ENCODE measurements around the gene AGAP3.

AGAP3 gene

DNA sequence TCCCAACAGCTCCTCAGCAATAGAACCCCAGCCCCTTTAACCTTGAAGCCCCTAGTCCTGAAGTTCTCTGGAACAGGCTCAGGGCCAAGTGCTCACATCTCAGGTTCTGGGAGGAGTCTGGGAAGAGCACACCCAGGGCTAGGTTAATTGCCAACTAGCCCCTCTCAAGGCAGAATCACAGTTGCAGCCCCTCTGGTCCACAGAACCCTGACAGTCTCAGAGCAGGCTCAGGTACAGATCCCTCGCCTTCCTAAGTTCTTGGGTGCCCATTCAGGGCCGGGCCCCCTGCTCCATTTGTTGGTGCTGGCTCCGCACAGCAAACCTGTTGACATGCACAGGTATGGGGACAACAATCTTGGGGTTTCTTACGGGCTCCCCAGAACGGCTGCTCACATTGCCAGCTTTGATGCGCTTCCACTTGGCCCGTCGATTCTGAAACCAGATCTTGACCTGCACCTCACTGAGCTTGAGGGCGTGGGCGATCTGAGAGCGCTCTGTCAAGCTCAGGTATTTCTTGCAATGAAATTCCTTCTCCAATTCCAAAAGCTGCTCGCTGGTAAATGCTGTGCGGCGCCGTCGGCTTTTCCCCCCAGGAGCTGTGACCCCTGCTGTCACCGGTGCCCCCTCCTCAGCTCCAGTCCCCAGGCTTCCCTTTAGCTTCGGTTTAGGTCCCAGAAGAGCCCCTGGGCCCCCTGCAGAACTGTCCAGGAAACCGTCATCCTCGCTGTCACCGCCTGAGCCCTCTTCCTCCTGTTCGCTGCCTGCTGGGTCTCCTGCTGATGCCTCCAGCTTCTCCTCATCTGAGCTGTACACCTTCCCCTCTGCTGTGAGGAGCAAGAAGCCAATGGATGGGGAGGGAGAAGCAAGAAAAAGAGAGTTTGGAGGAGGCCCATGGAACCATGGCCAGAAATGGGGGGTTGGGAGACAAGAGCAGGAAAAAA lies 62.3 kb downstream of the AGAP3 start:
- in situ Hi-C loops (cut with HindIII; ENCODE audit: low sequenced_read_pairs) = loop anchor here (10.0 to 25.0 kb wide), 2 partner anchors 76 to 164 kb away; partner anchors contain the start of gene ABCF2

DNA sequence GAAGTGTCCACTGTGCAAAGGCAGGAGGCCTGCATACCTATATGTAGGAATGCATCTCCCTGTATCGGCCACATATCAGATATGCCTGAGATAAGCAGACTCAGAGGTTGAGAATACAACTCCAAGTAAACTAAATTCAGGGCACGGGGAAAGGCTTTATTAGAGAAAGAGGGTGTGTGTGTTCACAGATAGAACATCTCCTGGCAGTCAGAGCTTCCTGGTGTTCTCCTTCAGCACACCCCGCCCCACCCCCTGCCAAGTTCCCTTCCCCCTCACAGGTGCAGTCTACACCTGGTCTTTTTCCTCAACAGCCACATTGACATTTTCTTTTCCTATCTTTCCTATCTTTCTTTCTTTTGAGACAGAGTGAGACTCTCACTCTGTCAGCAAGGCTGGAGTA lies 64.1 kb downstream of the AGAP3 start:
- in situ Hi-C loops (cut with HindIII; ENCODE audit: low sequenced_read_pairs) = no loop called here

DNA sequence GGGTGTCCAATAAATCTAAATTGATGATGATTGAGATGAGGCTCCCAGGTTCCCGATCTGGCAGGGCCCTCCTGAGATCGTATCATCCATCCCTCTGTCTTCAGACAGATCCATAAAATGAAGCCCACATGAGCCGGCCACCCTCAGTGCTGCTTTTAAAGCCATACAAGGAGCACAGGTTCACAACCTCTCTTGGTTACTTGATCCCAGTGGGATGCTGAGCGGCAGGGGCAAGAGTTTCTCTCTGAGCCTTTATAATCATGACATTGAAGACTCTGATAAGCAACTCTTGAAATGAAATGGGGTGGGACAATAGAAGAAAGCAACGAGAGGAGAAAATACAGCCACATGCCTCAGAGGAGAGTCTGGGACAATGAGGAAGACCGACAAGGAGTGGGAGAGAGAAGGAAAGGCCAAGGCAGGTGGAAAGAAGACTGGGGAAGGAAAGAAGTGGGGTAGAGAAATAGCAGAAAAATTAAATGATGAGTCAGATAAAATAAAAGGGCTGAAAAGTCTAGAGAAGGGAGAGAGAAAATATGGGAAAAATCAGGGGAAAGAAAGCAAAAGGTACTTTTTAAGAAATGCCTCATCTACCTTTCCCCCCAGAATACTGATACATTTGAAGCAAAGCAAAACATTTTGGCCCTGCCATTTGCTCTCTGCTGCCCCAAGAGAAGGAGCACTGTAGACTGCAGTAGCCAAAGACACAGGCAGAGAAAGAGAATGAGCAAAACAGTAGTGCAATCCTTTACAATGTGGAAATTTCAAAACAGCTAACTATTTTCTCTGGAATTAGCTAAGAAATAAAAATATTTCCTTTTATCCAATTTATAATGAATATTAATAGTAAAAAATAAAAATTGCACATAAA lies 66.6 kb downstream of the AGAP3 start:
- in situ Hi-C loops (cut with HindIII; ENCODE audit: low sequenced_read_pairs) = no loop called here

DNA sequence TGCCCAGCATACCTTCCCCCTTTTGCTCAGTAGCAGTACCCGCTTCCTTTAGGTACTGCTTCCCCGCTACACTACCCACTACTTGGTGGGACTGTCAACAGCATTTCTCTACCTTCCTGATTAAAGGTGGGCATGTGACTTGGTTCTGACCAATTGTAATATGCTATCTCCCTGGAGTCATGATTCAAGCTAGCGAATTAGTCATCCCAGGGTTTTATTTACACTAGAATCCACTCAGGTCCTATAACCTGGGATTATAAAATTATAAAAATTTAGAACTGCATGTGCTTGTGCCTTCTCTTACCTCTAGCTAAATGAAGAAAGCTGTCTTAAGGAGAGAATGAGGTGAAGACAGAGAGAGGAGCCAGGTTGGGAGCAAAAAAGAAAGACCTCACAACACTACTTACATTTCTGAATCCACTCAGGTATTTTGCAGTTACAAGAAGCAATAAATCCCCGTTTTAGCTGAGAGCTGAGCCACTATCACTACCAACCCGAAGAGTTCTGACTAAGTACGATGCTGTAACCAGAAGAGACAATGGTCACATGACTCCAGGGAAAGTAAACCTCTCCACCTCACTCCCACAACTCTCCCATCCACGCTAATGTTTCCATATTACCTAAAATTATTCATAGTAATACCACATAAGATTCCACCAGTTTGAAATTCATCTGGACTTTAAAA lies 71.5 kb downstream of the AGAP3 start:
- in situ Hi-C loops (cut with HindIII; ENCODE audit: low sequenced_read_pairs) = no loop called here

DNA sequence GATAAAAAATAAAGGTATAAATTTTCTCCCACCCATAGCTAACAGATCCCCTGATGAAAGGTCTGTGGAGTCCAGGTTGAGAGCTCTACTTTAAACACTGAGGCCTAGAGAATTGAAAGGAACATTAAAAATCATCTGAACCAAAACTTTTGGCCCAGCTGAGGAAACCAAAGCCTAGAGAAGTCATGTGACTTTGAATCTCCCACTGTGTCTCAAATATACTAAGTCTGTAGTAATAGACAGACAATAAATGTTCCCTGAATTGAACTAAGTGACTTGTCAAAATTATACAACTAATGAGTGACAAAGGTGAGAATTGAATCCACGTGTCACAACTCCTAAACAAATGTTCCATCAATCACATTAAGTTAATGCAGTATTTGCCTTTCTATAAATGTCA lies 75.5 kb downstream of the AGAP3 start:
- in situ Hi-C loops (cut with HindIII; ENCODE audit: low sequenced_read_pairs) = no loop called here

DNA sequence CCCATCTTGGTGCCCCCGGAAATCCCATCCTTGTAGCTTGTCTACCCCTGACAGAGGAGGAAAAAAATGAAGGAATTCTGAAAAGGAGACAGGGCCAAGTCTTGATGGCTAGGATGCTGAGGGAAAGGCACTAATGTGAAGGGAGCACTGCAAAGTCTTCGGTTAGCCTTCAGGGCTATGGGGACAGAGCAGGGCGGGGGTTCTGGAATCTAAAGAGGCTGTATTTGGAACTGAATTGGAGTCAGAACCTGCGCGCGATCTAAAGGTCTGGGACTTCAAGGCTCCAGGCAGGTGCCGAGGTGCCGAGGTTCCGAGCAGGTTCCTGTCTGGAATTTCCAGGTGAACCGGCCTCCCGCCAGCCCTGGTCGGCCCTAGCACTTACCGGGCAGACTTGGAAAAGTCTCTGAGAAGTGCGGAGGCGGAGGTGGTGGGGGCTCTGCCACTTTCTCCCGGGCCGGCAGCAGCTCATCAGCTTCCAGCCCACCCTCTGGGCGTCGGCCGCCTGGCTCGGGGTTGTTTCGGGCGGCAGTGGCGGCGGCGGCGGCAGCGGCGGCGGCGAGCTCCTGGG lies 80.4 kb downstream of the AGAP3 start:
- in situ Hi-C loops (cut with HindIII; ENCODE audit: low sequenced_read_pairs) = loop anchor here (5.0 kb wide), 1 partner anchor 41 kb away; no protein-coding TSS in a partner anchor

DNA sequence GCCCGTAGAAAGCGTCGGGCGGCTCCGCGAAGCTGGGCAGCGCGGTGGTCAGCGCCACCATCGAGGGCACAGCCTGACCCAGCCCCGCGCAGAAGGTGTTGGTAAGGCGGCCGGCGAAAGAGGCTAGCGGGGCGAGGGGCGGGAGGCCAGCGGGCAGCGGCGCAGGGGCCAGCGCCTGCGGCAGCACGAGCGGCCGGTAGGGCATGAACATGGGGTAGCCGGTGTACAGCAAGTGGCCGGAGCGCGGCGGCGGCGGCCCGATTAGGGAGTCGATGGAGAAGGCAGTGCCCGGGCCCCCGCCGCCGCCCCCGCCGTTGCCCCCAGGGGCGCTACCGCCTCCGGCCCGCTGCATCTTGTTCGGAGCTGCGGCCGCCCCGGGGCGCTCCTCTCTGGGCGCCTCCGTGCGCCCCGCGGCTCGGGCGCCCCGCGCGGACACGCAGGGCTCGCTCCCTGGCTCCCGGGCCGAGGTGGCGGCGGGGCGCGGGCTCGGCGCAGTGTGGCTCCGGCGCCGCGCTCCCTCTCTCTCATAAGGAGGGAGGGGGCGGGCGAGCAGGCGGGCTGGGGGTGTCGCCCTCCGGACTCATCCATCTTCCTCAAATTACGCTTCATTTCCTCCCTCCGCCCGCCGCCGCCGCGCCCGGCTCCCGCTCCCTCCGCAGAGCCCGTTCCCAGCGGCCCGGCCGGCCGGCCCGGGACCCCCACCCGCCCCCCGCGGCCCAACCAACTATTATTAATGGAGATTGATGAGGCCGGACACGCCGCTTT lies 81.1 kb downstream of the AGAP3 start, which contains the start of gene GBX1:
TSS of gene GBX1 (minus strand) at position 498 of the 765 bp plus-strand sequence. CDS start at position 352, 146 bp downstream.
- in situ Hi-C loops (cut with HindIII; ENCODE audit: low sequenced_read_pairs) = loop anchor here (5.0 kb wide), 1 partner anchor 40 kb away; no protein-coding TSS in a partner anchor

DNA sequence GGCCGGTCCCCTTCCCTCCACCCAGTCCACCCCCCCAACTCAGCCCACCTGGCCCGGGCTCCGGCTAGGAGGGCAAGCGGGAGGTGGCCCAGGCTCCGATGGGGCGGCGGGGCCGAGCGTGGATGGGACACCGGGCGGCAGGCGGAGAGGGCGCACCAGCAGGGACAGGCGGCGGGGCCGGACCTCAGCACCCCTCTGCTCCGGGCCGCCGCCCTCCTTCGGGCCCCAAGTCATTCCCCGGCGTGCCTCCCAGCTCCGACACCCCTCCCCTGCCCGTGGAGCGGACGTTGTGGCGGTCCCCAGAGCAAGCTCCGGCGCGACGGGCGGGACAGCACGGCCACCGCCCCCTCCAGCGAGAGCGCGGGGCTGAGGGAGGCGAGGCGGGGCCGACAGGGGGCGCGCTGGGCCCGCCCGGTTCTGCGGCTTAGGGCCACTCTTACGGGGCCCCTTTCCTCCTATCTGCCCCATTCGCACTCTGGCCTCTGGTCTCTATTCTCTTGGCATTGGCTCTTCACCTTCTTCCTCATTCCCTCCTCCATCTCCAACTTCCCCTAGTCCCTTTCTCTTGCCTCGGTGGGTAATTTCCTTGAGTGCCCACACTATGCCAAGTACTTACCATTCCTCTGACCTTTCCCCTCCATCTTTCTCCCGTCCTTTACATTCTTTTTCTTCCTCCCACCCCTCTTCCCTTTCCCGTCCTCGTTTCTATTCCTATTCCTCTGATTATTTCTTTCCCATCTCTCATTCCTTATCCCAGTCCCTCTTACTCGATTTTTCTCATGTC lies 81.9 kb downstream of the AGAP3 start:
- in situ Hi-C loops (cut with HindIII; ENCODE audit: low sequenced_read_pairs) = loop anchor here (5.0 kb wide), 1 partner anchor 39 kb away; no protein-coding TSS in a partner anchor

DNA sequence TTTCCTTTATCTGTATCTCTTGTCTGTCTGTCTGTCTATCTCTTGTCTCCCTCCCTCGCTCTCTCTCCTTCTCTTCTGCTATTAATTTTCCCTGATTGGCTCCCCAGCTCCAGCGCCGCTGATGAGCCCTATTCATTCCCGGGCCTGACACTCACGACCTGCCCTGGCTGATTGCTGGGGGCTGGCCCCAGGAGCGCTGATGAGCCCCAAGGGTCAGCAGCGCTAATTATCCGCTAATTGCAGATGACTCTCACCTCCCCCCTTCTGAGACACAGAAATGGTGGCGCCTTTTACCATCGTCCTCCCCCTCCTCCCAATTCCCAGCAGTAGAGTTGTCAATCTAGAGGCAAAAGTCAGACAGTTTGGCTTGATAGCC lies 82.5 kb downstream of the AGAP3 start:
- in situ Hi-C loops (cut with HindIII; ENCODE audit: low sequenced_read_pairs) = loop anchor here (5.0 kb wide), 1 partner anchor 39 kb away; no protein-coding TSS in a partner anchor

DNA sequence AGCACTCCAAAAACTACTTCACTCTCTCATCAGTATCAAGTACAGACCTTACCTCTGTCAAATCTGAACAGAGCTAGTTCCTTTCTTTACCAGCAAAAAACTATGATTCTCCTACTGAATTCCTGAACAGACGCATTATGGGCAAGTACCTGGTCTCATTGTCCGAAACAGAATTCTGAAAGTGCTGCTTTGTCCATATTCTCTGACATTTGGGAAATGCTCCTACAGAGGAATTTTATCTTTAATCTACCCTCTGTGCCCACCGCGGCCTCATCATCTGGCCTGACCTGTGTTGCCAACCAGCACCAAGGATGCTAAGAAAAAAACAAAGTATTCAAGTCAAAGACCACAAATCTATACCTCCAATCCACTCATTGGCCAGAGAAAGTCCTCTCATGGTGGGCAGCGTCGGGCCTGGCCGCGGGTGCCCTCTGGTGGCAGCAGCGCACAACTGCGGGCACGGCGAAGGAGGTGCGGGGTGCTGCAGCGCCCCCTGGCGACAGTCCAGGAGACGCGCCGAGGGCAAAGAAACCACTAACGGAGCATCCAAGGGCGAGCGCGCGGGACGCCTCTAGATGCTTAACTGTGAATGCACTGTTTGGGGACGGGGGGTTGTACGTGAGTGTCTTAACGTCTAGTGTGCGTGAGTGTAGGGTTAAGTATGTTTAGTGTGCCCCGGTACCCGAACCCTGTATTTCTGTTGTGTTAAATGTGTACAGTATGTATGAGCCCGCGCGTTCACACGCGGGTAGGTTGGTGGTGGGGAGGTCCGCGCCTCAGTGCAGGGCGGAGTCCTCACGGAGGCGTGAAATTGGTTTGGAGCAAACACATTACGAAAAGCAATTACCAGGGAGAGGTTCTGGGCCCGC lies 86.2 kb downstream of the AGAP3 start:
- in situ Hi-C loops (cut with HindIII; ENCODE audit: low sequenced_read_pairs) = no loop called here

DNA sequence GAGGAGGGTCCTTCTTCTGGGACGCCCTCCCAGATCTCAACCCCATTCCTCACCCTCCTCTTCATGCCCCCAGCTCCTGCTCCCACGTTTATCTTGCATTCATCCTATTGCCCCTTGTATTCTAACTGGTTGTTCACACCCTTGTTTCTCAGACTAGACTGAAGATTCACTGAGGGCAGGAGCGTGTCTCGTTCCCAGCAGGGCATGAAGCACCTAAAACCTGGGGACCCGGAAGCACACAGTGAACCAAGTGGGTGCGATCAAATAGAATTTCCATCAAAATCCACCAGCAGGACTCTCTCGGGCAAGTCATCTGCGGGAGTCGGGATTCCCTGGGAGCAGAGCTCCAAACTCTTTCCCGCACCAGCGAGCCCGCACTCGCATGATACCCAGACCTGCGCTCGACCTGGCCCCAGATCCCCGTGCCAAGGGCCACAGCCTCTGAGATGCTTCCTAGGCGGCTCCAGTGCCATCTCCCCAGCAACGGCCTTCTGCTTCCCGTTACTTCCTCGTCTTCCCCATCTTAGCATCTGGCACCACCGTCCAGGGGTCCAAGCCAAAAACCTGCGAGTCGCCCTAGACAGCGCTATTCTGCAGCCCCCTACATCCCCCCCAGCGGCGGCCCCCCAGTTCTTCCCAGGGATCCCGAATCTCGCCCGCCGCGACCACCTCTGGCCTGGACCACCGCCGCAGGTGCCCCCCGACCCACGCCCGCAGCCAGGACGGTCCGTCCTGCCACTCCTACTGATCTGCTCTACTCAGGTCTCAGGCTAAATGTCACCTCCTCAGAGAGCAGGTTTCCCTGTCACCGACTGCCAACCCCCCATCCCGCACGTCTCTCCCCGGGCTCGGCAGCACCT lies 87.3 kb downstream of the AGAP3 start:
- in situ Hi-C loops (cut with HindIII; ENCODE audit: low sequenced_read_pairs) = no loop called here

DNA sequence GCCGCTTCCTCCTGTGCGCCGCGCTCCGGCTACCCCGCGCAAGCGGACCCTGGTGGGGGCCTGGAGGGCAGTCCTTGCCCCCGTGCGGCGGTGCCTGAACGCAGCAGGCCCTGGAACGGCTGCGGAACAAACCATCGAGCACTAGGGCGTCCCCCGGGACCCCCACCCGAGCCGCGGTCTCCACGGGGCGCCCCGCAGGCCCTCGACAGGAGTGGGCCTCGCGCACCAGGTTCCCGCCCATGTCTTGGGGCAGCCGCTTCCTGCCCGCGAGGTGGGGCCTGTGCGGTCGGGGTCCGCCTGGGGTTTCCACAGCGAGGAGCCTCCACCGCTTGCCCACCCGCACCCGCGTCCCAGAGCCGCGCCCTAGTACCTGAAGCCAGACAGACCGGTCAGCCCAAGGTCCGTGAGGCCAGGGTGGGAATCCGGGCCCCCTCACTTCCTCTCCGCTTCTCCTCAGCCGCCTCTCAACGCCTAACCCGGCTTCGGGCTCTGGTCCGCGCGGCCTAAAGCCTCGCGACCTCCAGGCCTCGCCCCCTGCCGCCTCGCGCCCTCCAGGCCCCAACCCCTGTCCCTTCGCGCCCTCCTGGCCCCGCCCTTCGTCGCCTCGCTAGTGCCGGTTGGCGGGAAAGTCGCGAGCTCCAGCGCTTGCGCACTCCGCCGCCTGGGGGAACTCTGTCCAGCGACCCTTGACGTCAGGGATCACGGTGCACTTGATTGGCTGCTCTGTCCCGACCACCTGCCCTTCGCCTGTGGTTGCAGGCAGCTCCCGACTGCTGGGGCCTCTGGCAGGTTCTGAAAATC lies 88.2 kb downstream of the AGAP3 start:
- in situ Hi-C loops (cut with HindIII; ENCODE audit: low sequenced_read_pairs) = no loop called here

DNA sequence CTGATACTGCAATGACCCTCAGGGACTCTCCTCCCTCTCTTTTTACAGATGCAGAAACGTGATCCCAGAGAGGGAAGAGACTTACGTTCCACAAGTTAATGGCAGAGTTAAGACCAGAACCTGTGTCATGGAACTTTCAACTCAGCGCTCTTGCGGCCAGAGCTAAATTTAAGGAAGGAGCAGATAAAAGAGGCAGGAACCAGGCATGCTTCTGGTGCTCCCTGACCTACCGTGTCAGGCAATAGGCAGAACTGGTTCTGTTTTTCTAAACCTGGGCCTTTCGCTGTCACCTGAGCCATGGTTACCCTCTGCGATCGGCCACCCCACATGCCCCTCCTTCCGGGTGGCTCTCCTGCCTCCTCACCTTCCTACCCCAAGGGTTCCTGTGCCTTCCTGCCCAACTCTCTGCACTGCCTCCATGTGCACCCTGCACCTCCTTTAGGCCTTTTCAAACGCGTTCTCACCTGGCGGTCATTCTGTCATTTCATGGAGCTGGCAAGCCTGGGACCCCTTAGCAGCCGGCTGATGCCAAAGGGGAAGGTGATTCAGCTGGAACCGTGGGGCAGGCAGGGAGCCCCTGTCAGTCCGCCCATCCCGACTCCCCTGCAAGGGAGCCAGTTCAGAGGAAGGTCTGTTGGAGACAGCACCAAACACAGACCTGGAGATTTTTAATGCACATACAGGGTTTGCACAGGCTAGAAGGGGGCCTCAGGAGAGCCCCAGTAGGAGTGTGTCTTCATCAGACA lies 88.9 kb downstream of the AGAP3 start:
- in situ Hi-C loops (cut with HindIII; ENCODE audit: low sequenced_read_pairs) = no loop called here

DNA sequence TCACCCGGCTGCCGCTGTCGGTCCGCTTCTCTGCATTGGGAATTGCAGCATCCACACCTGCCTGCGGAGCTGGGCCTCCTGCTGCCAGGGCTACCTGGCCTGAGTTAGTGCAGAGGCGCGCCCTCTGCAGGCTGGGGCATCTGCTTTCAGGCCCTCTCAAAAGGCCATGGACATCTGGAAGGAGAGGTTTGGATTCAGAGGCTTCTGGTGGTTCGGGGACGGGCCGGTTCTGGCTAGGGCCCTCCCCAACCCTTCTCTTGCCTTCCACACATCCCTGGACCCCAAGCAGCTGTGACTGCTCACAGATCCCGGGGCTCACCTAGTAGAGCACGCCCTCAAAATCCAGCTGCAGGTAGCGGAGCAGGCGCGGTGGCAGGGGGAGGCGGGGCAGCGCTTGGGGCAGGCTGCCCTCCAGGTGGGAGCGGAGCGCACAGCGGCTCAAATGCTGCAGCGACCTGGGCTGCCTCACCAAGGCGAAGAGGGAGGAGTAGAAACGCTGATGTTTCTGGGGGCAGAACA lies 89.6 kb downstream of the AGAP3 start:
- in situ Hi-C loops (cut with HindIII; ENCODE audit: low sequenced_read_pairs) = no loop called here

DNA sequence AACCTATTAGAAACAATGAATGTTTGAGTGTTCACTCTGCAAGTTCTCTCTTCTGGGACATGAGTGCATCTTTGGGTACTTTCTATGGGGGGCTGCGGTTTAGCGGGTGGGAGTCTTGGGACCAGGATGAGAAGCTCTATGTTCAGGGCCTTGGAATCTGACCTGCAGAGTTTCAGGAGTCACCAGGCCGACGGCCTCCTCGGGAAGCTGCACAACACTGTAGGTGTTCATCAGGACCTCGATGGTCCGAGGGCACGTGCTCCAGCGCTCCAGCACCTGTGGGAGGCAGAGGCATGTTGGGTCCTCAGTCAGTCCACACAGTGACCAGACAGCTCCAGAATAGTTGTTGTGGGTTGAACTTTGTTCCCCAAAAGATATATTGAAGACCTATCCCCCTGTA lies 90.1 kb downstream of the AGAP3 start:
- in situ Hi-C loops (cut with HindIII; ENCODE audit: low sequenced_read_pairs) = no loop called here
